GM21367 (cell line): ENCODE results near the gene UGT1A10.
"Not testable (repeated sequence)": the region's sequence is repeated elsewhere in the genome, so short reads cannot be mapped to it uniquely, and the experiment has no call there.

Source experiments
- ATAC-seq: cut with Tn5 transposase; IDR thresholded peaks from one replicate; pipeline ENCODE4 v1.9.1; 2021; ENCODE audit not compliant: unreplicated experiment

UGT1A10 gene

DNA sequence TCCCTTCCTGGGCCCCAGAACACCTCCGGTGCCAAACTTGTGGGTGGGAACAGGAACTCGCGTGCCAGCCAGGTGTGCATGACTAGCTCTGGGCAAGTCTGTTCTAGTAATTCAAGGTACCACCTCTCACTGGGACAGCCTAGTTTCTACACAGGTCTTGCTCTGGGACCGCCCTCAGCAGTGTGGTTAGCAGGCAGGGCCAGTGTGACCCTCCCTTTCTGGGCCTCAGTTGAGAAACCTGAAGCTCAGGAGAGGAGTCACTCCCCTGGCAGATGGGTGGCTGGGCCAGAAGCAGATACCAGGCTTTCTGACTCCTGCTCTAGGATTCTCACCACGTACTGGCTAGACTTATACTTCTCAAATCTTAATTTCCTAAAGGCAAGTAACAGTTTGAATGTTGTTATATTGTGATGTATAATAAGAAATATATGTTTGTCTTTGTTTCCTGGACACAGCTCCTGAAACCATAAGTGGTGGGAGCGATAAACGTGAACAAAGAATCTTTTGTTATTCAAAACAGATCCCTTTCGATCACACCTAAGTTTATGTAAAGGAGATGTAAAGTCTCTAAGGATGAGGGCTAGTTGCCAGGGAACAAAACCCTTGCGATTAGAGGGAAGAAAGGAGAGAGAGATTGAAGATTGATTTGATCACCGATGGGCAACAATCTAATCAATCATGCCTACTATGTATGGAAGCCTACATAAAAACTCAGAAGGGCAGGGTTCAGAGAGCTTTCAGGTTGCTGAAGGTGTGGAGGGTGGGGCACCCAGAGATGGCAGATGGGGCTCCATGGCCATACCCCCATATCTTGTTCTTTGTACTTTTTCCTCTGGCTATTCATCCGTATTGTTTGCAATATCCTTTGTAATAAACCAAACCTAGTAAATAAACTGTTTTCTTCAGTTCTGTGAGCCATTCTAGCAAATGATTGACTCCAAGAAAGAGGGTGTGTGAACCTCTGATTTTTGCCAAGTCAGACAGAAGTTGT lies 55.5 kb downstream of the UGT1A10 start:
- no peak for ATAC-seq

DNA sequence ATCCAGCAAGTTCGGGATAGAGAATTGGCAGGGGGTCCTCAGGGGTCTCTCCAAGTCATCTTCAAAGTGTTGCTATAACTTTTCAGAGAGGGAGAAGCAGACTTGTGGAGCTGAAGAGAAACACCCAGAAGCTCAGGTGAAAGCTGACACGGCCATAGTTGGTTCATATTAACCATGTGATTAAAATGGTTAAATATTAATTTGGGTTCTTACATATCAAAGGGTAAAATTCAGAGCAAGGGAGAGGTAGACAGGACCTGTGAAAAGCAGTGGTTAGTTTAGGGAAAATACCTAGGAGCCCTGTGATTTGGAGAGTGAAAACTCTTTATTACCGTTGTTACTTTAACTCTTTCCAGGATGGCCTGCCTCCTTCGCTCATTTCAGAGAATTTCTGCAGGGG lies 56.4 kb downstream of the UGT1A10 start, which contains the start of gene UGT1A6:
UGT1A6 (plus strand) TSS at position 243 of the 400 bp plus-strand sequence; CDS start at position 358, 115 bp downstream.
- ATAC-seq = no peak

DNA sequence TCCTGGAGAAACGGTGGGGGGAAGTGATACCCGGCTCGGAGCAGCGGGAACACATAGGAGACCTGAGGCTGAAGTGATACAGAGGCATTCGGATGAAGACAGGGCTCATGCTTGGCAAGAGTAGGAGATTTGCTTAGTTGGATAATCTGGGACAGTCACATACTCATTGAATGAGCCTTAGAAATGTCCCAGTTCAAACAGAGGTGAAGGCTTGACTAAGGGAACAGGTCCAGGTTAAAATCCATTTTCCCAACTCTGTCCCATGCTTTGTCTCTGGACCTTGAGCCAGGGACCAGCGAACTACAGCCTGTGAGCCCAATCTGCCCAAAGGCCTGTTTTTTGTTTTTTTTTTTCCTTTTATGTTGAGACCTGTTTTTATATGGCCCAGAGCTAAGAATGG lies 57.7 kb downstream of the UGT1A10 start:
- no peak for ATAC-seq

DNA sequence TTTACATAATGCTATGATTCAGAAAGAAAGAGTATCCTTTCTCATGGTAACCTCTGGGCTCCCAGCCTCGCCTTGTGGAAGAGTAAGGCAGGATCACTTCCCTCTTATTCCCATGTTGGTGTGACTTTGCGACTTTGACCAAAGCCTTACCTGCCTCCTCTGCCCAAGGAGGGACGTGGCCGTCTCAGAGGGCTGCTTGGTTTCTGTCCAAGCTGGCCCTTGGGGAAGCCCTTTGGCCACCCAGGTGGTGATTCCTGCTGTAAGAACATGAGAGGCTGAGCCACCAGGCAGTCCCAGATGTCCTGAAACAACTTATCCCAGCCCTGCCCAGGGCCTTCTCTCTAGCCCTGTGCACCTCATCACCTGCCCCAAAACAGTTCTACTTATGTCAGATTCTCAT lies 62.5 kb downstream of the UGT1A10 start:
- no peak for ATAC-seq

DNA sequence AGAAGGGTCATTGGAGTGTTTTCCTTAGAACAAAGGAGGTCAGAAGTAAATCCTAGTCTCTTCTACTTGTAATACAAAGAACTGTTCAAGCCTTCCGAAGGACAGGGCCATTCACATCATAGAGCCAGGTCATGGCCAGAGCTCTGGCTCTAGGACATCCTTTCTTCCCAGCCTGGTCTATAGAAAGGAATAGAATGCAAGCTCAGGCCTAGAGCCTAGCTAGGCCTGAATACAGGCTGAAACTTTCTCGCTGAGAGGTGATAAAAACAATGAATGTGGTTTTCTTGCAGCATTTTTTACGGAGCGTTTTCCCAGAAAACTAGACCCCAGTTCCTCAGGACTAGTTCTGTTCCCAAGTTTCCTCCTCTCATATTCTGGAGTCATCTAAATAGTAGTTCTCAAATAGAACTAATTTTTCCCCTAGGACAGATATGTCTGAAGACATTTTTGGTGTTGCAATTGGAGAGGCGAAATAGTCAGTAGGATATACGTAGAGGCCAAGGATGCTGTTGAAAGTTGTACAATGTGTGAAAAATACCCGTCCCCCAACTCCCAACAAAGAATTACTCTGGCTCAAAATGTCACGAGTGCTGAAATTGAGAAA lies 63.3 kb downstream of the UGT1A10 start:
- ATAC-seq = no peak

DNA sequence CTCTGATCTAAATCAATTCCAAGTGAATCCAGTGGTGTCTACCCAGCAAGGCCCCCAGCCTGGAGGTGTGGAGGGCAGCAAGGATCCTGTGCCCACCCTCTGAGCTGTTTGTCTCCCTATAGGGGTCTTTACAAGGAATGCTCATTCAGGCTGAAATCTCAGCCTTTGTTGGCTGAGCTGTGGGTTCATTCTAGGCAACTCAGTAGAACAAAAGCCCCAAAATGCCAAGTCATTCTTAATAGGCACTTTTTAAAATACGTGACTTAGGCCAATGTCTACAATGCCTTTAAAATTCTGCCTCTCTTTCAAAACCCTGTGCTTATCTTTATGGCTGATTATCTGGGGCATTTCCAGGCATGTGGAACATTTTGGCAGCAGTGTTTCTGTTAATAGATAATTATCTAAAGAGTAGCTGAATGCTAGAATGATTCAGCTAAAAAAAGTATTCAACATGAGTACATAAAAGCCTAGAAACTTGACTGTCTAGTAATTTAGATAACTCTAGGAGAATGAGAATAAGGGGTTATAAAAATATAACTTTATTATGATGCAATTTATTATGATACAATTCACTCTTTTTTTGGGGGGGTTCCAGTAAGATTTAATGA lies 63.9 kb downstream of the UGT1A10 start:
- ATAC-seq = no peak

DNA sequence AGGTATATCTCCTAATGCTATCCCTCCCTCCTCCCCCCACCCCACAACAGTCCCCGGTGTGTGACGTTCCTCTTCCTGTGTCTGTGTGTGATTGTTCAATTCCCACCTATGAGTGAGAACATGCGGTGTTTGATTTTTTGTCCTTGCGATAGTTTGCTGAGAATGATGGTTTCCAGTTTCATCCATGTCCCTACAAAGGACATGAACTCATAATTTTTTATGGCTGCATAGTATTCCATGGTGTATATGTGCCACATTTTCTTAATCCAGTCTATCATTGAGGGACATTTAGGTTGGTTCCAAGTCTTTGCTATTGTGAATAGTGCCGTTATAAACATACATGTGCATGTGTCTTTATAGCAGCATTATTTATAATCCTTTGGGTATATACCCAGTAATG lies 64.6 kb downstream of the UGT1A10 start:
- not testable (repeated sequence) for ATAC-seq

DNA sequence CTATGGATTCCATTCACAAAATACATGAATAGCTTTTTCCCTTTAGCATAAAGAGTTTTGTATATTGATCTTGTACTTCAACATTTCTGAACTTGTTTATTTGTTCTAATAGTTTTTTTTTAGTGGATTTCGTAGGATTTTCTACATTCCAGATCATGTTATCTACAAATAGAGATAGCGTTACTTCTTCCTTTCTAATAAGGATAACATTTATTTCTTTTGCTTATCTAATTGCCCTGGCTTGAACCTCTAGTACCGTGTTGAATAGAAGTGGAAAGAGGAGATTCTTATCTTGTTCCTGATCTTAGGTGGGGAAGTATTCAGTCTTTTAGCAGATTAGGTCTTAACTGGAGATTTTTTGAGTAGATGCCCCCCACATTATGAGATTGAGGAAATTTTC lies 66.0 kb downstream of the UGT1A10 start:
- no peak for ATAC-seq

DNA sequence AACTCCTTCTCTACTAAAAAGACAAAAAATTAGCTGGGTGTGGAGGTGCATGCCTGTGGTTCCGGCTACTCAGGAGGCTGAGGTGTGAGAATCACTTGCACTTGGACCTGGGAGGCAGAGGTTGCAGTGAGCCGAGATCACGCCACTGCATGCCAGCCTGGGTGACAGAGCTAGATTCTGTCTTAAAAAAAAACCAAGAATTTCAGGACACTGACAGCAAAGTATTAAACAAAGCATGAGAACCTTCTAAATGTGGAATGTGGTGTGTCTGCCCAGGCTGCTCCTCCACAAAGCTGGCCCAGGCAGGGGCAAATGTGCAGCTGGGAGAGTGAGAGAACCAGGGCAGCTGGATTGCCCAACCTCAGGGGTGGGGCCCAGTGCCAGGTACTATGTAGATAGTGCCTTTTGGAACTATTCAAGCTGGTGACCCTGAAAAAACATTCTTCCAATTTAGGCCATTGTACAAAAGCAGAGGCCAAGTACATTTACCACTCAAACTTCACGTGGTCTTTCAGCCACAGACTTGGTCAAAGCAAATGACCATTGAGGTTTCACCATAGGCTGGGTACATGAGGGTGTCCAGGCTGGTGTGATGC lies 69.8 kb downstream of the UGT1A10 start:
- no peak for ATAC-seq

DNA sequence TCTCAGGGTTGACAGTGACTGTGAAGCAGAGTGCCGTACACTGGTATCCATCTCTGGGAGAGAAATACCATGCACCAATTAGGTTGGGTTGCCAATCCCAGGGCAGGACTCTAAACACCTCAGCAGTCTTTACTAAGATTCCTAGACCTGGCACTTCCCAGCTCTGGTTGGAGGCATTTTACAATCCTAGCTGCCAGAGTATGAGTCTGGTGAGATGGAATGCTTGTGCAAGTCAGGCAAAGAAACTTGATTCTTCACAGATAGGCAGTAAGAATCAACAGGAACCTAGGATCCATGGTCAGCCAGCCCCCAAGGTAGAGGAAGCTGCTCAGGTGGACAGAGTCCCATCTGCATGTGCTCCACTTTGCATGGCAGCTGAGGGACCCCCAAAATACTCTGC lies 70.5 kb downstream of the UGT1A10 start:
- ATAC-seq = no peak

DNA sequence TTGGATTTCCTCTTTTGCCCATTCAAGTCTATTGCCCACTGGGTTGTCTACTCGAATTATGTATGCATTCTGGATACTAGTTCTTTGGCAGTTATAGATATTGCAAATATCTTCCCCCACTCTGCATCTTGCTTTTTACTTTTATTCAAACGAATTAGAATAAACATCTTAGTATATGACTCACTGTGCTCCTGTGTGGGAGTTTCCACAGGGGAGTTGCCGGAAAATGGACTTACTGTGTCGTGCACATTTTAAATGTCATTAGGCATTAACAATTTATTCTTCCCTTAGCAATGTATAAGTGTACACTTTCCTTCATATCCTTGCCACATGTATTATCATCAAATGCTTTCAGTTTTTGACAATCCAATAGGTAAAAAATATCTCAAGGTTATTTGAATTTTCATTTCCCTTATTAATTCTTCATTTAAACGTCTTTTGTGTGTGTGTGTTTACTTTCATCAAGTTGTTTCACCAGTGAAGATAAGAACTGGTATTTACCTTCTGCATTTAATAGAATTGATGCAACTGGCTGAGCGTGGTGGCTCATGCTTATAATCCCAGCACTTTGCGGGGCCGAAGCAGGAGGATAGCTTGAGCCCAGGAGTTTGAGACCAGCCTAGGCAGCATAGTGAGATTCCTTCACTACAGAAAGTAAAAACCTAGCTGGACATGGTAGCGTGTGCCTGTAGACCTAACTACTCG lies 71.8 kb downstream of the UGT1A10 start:
- no peak for ATAC-seq

DNA sequence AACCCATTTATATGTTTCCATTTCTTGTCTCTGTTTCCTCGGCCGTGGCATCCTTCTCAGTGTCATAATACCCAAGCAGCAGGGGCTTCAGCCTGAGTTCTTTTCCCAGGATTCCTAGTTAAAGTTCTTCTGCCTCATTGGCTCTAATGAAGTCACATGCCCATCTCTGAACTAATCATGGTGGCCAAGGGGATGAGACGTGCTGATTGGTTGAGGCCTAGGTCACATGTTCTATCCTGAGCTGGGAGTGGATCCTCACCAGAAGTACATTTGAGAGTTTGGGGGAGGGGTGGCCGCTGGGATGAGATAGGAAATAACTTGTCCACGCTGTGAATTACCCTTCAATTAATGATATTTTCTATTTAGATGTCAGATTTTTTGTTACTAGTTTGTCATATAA lies 72.7 kb downstream of the UGT1A10 start:
- ATAC-seq = no peak

DNA sequence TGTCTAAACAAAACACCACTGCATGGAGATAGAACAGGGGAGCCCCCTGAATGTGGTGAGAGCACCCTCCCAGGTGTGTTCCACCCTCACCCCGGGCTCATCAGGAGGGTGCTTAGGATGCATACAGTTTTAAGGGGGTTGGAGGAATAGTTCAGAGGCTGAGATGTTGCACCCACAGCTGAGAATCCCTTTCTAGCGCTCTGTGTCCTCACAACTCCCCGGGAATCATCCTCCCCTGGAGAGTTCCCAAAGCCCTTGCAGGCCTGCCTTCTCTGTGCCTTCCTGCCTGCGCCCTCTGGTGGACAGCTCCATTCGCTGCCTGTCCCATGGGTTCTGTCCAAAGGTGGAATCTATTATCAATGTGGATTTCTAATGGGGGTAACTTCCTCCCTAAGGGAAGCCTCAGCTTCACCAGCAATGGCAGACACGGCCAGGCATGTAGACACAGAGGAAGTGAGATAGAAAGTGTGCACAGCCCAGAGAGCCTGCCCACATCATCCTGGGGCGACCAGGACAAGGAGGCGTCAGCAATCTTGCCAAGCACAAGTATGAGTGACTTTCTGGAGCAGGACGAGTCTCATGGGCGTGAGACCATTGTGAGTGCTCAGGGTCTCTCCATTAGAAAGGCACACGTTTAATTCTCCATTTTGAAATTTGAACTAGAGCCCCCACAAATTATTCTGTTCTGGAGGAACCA lies 75.2 kb downstream of the UGT1A10 start:
- ATAC-seq = no peak

DNA sequence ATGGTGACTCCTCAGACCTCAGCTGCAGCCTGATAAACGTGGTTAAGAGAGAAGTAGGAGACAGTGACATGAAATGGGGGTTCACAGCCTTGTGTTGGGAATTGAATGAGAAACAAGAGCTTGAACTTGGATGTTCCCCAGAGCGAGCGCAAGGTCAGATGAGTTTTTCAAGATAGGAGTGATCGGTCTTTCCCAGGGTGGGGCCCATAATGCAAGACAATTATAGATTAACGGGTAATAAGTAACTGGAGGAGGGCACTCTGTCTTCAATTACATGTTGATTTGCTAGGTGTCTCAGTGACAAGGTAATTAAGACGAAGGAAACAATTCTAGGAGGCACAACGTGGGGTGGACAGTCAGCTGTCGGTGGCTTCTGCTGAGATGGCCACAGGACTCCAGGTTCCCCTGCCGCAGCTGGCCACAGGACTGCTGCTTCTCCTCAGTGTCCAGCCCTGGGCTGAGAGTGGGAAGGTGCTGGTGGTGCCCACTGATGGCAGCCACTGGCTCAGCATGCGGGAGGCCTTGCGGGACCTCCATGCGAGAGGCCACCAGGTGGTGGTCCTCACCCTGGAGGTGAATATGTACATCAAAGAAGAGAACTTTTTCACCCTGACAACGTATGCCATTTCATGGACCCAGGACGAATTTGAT lies 76.5 kb downstream of the UGT1A10 start, which contains the start of gene UGT1A5:
UGT1A5 (plus strand) TSS at position 297 of the 651 bp plus-strand sequence; CDS start at position 382, 85 bp downstream.
- no peak for ATAC-seq

DNA sequence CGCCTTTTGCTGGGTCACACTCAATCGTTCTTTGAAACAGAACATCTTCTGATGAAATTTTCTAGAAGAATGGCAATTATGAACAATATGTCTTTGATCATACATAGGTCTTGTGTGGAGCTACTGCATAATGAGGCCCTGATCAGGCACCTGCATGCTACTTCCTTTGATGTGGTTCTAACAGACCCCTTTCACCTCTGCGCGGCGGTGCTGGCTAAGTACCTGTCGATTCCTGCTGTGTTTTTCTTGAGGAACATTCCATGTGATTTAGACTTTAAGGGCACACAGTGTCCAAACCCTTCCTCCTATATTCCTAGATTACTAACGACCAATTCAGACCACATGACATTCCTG lies 77.0 kb downstream of the UGT1A10 start:
- no peak for ATAC-seq

DNA sequence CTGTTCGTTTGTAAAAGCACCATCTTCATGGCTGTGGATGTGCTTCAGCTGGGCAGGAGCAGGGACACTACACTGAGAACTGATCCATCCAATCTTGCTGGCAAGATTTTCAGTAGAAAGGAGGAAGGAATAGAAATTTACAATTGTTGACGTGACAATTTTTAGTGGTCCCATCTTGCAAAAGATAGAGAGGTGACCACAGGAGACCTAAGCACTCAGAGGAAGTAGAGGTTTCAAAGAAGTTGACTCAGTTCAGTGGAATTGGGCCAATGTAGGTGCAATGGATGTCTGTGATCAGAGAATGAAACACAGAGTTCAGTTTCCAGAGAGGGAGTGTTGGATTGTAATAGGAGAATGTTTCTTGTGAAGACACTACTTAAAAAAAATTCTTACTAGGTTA lies 77.9 kb downstream of the UGT1A10 start:
- ATAC-seq = no peak

DNA sequence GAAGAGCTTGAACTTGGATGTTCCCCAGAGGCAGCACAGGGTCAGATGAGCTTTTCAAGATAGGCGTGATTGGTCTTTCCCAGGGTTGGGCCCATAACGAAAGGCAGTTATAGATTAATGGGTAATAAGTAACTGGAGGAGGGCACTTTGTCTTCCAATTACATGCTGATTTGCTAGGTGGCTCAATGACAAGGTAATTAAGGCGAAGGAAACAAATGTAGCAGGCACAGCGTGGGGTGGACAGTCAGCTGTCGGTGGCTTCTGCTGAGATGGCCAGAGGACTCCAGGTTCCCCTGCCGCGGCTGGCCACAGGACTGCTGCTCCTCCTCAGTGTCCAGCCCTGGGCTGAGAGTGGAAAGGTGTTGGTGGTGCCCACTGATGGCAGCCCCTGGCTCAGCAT lies 82.3 kb downstream of the UGT1A10 start, which contains the start of gene UGT1A4:
UGT1A4 (plus strand) TSS at position 185 of the 400 bp plus-strand sequence; CDS start at position 270, 85 bp downstream.
- ATAC-seq = no peak

DNA sequence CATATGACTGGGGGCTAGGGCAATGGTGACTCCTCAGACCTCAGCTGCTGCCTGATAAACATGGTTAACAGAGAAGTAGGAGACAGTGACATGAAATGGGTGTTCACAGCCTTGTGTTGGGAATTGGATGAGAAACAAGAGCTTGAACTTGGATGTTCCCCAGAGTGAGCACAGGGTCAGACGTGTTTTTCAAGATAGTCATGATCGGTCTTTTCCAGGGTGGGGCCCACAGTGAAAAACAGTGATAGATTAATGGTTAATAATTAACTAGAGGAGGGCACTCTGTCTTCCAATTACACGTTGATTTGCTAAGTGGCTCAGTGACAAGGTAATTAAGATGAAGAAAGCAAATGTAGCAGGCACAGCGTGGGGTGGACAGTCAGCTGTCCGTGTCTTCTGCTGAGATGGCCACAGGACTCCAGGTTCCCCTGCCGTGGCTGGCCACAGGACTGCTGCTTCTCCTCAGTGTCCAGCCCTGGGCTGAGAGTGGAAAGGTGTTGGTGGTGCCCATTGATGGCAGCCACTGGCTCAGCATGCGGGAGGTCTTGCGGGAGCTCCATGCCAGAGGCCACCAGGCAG lies 92.6 kb downstream of the UGT1A10 start, which contains the start of gene UGT1A3:
UGT1A3 (plus strand) TSS at position 320 of the 579 bp plus-strand sequence; CDS start at position 405, 85 bp downstream.
- ATAC-seq = no peak
